NCI-H510A treated with DMSO at 0.1 percent for 48 hours (cell line): Measurements from ENCODE around the gene WDR93.
"Not testable (repeated sequence)": the region's sequence is repeated elsewhere in the genome, so short reads cannot be mapped to it uniquely, and the experiment has no call there.

Experiments
- DNase-seq: peaks from one replicate; lab custom pipeline; 2025; lab: John Stamatoyannopoulos, UW

Gene WDR93

DNA sequence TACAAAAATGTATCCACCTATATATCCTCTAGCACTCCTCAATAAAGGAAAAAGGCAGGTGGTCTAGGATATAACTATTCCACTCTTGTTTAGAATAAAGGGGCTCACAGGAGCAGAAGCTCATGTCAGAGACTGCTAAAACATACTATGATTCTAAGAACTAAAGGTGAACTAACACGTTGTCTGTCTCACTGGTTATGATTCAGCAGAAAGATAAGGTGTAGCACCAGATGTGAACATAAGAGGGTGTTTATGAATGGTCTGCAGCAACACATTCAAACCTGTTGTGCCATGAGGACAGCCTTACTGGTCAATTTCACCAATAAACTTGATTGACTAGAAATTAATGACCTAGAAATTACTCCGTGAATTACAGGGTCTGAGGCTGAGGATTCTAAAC, 4.6 kb upstream of the WDR93 start:
- no peak for DNase-seq

DNA sequence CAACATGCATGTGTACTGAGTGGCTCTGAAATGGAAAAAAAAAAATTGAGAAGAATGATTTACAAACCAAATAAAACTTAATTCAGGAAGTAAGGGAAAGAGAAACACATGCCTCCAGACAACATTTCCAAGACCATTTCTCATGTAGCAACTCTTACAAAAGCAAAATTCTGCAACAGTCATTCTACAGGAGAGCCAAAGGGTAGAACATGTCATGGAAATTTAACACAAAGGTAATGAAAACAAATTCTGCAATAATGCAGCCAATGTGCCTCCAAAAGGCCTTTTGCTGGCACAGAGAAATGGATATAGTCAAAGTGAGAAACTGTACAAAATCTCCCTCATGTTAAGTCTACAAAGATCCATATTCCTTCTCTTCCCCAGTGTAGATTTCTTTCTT, 4.1 kb upstream of the WDR93 start:
- DNase-seq, result no peak

DNA sequence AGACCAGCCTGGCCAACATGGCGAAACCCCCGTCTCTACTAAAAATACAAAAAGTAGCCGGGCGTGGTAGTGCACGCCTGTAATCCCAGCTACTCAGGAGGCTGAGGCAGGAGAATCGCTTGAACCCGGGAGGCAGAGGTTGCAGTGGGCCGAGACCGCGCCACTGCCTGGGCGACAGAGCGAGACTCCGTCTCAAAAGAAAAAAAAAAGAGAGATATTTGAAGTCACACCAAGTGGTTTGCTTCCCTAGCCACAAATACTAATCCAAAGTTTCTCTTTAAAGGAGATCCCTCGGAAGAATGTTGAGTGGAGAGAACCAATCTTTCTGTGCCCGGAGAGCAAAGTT, 708 bp upstream of the WDR93 start:
- DNase-seq, result not testable (repeated sequence)

DNA sequence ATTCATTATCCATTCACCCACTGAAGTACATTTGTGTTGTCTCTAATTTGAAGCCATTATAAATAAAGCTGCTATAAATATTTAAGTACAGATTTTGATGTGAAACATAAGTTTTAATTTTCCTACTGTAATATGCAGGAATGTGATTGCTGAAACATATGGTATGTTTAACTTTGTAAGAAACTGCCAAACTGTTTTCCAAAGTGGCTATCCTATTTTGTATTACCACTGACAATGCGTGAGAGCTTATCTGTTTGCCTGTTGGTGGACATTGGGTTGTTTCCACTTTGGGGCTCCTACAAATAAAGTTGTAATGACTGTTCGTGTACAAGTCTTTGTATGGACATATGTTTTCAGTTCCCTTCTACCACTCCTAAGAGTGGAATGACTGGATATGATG, 2.5 kb downstream of the WDR93 start:
- DNase-seq, result no peak

DNA sequence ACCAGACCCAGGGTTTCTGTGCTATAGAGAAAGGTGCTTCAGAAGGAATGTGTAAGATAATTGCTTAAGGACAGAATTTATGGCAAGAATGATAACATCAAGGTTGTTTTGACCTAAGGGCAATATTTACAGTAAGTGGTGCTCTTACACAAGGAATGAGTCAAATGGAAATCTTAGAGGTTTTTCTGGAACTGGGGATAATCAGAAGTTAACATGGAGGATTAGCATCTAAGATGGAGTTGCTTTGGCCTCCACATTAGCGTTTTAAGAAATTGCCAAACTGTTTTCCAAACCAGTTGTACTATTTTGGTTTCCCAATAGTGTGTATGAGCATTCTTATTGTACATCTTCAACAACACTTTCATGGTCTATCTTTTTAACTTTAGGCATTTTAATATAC, 3.1 kb downstream of the WDR93 start:
- DNase-seq, result no peak

DNA sequence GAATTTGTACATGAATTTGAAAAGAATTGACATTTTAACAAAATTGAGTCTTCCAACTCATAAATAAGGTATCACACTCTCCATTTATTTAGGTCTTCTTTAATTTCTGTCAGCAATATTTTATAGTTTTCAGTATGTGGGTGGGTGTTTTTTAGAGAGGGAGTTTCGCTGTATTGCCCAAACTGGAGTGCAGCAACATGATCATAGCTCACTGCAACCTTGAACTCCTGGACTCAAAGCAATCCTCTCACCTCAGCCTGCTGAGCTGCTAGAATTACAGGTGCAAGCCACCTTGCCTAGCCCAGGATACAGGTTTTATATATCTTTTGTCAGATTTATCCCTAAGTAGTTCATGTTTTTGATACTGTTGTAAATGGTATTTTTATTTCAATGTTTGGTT, 4.6 kb downstream of the WDR93 start:
- no peak for DNase-seq

DNA sequence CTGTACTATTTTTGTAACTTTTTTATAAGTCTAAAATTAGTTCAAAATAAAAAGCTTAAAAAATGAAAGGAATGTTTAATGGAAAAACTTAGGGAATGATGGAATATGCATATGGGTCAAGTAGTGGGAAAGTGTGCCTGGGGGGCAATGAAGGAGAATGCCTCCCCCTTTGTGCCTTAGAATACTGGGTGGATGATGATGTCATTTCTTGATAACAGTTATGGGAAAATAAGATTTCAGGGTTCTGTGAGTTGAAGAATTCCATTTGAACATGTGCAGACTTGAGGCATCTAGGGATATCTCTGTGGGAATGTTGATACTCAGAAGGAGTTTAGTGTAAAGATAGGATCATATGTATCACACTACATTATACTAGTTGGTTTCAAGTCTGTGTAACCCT, 13.8 kb downstream of the WDR93 start:
- DNase-seq, result no peak

DNA sequence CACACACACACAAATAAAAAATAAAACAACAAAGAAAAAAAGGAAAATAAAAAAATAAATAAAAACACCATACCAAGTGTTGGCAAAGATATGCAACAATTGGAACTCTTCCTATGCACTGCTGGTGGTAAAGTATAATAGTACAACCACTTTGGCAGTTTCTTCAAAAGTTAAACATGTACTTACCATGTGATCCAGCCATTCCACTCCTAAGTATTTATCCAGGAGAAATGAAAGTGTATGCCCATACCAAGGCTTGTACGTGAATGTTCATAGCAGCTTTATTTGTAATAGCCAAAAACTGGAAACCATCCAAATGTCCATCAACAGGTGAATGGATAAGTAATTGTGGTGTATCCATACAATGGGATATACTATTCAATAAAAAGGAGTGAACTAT, 17.0 kb downstream of the WDR93 start:
- DNase-seq, result no peak

DNA sequence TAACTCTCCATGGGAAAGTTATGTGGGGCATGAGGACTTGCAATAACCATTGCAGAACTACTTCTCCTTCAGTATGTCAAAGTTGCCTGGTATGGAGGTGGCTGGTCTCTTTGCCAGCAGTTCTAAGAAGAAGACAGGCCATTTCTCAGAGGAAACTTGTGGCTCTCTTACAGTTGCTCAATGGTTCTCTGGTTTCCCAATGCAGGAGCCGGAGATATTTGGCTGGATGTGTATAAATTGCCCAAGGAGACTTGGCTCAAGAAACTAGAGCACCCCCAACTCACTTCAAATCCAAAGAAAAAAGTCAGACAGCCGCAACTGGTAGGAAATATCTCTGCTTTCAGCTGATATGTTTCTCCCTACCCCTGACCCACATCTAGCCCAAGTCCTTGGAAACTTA, 24.2 kb downstream of the WDR93 start:
- DNase-seq, result no peak

DNA sequence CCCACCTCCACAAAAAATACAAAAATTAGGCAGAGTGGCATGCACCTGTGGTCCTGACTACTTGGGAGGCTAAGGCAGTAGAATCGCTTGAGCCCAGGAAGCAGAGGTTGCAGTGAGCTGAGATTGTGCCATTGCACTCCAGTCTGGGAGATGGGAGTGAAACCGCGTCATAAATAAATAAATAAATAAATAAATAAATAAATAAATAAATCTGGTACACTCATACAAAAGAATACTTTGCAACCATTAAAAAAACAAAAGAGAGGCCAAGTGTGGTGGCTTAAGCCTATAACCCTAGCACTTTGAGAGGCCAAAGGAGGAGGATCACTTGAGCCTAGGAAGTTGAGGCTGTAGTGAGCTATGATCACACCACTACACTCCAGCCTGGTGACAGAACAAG, 32.4 kb downstream of the WDR93 start:
- no peak for DNase-seq

DNA sequence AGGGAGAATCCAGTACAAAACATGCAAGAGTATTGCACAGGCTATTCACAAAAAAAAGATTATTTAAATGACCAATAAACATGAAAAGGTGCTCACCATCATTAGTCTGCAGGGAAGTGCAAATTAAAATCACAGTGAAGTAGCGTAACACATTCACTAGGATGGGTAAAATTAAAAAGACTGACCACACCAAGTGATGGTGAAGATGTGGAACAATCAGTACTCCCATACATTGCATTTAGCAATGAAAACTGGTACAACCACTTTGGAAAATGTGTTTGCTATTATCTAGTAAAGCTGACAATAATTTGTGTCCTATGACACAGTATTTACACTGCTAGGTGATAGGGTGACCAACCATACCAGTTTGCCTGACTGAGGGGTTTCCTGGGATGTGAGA, 34.0 kb downstream of the WDR93 start:
- no peak for DNase-seq

DNA sequence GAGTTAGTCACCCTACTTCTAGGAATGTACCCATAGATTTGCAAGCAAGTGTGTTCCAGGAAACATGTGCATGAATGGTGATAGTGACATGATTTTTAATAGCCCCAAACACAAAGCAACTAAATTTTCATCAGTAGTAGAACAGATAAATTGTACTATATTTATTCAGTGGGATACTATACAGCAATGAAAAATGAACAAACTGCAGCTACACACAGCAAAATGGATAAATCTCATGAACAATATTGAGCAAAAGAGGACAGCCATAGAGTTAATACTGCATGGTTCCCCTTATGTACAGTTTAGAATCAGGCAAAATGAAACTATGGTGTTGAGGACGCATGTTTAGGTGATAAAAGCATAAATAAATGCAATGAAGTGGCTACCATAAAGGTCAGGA, 34.5 kb downstream of the WDR93 start:
- DNase-seq, result no peak

DNA sequence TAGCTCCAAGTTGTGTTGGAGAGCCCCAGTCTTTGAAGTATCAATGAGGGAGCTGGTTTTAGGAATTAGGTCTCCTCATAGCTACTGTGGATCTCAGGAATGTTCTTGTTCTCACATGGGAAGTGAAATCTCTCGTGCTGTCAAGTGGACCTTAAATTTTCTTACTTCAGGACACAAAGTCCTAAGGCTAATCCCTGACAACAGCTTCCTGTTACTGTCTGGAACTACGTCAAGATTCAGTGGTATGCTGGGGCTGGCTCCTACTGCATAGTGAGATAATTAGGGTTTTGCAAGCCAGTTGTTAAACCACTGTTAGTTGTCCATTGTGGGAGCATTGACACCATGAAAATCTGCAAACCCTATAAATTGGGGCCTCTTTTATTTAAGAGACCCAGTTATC, 37.6 kb downstream of the WDR93 start:
- no peak for DNase-seq

DNA sequence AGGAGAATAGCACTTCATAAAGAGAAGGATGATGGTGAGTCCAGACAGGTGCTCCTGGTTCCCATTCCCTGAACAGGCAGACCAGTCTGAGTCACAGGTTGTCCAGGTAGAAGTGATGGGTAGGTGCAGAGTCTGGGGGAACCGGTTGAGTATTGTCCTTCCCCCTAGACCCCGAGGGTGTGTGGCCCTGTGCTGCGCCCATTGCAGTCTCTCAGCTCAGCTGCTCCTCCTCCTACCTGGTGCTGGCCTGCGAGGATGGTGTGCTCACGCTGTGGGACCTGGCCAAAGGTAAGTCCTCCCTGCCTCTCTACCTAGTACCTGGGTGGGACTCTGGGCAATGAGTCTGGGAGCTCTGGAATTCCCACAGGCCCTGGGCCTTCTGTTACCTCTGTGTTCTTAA, 40.7 kb downstream of the WDR93 start:
- DNase-seq, result no peak

DNA sequence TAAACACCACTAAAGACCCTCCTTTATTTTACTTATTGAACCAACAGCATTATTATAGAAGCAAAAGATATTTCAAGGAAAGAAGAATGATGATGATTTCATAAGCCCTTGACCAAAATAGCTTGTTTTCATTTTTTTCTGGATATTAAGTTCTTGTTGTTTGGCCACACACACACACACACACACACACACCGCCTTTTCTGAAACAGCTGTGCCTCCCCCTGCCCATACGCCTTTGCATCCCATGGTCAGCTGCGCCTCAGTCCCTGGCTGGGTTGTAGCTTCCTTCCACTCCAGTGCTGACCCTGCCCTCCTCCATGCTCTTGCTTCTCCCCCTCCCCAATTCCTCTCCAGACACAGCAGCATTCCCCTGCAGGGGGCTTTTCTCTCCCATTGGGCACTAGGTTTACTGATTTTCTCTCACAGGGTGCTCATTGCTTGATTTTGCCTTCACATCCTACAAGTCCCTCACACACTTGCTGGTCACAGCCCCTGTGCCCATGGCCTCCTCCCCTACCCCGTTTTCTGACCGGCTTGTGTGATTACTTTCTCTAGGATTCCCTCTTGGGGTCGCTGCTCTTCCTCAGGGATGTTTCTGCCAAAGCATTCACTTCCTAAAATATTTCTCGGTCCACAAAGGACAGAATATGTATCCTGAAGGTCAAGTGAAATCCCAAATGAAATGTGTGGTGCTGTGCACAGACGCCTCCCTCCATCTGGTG, 42.0 kb downstream of the WDR93 start:
- DNase-seq, result no peak

DNA sequence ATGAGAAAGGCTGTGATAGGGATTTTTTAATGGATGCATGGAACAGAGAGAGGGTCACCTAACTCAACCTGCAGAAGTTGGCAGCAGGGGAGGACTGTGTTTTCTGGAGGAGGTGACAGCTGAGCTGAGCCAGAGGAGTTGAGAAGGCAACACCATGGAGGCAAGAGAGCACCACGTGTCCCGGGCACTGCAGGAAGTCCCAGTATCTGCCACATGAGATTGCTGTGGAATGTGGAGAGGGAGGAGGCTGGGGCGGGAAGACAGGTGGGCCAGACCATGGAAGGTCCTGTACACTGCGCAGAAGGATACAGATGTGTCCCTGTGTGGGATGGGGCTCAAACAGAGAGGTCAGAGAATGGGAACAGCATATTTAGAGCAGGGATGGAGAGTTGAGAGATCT, 45.2 kb downstream of the WDR93 start:
- DNase-seq, result no peak

DNA sequence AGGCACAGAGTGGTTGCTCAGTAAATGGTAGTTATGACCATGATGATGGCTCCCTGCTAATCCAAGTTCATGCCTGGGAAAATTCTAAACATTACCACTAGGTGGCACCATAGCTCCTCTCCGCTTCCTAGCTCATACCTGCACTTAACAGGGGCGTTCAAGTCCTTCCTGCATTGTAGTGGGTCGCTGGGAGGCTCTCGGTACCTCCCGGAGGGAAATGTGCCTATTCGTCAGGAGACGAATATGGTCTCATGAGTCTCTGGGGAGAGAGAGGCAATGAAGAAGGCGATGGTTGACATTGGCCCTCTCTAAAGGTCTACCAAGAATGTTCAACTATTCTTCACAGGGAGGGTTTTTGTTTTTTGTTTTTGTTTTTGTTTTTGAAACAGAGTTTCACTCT, 49.5 kb downstream of the WDR93 start:
- peak; percentile 59 for DNase-seq

DNA sequence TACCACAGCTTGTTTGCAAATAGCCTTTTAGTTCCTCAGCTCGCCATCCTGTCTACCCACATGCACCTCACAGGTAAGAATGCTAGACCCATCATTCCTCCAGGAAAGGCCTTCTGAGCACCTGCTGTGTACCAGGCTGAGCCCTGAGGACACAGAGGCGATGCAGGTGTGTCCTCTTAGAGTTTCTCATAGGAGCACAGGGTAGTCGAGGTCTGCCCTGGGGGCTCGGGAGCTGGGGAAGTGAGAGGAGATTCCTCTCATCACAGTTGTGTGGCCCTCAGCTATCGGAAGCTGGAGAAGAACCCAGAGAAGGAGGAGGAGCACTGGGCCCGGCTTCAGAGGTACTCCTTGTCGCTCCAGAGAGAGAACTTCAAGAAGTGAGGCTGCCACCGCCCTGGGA, 52.4 kb downstream of the WDR93 start:
- no peak for DNase-seq

DNA sequence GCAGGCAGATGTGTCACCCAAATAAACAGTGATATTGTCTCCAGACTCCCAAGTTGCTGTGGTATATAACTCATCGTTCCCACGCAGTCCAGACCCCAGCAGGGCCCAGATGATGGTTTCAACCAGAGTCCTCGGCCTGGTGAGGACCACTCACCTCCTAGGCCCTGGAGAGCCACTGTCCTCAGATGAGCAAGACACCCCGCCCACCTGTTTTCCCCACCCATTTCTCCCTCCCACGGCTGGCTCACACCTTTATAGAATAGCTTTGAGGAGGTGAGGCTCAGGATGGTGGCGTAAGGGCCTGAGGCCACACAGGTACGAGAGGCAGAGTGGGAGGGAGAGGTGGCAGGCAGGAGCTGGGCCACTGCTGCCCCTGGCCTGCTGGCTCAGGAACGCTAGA, 53.0 kb downstream of the WDR93 start:
- no peak for DNase-seq

DNA sequence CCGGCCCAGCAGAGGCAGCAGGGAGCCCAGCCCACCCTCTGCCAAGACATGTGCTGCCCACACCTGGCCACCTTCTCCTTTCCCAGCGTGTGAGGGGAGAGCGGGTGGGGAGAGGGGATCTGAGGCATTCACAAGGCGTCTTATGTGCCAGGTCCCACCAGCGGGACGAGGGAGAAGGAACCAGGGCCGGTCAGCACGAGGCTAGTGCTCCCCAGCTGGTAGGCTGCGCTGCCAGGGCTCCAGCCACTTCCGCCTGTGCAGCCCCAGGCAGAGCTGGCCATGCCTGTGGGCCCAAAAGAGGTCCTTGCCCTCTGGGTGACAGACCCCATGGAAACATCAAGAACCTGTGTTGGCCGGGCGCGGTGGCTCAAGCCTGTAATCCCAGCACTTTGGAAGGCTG, 54.5 kb downstream of the WDR93 start:
- no peak for DNase-seq

DNA sequence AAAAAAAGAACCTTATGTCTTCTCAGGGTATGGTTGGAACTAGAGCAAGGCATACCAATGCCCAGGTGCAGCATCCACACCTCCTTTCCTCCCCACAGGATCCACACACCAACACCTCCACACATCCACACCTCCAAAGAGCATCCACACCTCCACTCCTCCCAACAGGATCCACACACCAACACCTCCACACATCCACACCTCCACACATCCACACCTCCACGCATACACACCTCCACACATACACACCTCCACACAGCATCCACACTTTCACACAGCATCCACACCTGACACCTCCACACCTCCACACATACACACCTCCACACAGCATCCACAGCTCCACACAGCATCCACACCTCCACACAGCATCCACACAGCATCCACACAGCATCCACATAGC, 55.2 kb downstream of the WDR93 start:
- no peak for DNase-seq

DNA sequence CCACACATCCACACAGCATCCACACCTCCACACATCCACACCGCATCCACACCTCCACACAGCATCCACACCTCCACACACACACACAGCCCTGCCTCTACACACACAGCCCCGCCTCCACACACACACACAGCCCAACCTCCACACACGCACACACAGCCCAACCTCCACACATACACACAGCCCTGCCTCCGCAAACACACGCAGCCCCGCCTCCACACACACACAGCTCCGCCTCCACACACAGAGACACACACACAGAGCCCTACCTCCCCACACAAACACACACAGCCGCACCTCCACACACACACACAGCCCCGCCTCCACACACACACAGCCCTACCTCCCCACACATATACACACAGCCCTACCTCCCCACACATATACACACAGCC, 55.8 kb downstream of the WDR93 start:
- DNase-seq, result no peak

DNA sequence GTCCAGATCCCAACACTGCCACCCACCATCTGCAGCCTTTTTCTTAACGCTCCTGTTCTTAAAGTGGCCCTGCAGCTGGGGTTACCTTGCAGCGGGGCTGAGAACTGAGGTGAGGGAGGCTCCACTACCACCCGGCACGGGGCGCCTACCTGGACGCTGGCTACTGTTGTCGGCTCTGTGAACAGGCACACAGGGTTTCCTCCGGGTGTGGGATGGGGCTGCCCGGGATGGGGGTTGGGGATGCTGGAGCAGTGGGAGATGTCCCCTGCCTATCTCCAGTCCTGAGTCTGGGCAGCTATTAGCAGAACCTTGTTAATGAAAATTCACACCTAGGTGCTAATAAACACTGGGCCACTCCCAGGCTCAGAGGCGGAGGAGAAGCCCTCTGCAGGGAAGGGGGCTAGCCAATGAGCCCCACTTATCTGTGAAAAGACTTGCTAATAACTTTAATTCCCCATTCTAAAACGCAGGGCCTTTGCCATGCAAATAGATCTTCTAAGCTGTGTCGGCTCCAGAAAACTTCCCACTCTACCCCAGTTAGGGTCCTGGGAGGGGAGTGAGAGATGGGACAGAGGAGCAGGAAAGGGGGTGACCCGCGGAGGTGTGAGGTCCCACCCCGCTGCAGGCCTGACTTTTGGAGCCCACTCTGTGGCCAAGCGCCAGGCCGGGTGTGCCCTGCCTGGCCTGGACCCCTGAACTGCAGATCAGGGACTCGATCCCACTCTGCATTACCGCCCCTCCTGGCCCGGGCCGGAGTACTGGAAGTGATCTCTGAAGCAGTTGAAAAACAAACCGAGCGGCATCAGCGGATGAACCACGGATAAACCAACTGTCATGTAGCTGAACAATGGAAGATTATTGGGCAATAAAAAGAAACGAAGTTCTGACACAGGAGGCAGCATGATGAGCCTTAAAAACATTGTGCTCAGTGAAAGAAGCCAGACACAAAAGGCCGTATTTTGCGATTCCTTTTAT, 57.4 kb downstream of the WDR93 start:
- DNase-seq, result no peak

DNA sequence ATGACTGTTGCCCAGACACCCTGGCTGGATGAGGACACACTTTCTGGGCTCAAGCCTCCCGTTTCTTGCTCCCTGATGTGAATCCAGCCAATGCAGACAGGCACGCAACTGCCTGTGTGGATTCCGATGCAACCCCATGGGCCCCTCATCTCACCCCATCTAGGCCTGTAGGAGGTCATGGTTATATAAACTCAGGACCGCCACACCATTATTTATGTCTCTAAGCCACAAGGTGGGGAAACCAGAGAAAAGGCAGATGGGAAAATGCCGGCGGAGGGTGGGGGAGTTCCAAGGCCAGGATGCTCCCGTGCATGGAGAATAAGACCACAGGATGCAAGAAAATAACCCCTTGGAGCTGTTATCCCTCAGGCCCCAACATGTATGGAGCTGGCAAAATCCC, 58.4 kb downstream of the WDR93 start:
- no peak for DNase-seq
